ENCODE data around the gene SHISA6. TPM values are rescaled to one million over a fixed set of nuclear protein-coding genes. Genes with fewer than 3 reads are reported as not detected.

SHISA6 gene
- total RNA-seq, 1 experiment from 2014 or later = 2.9 TPM

GRCh38 chr17:11238705-11239104 is 2.3 kb upstream of the SHISA6 start:
- no peak overlapping the region for H3T11ph ChIP-seq (ENCODE audit: low read length)
- no CpG with 5 or more reads among the region's 4 CpGs for WGBS (ENCODE audit: extremely low coverage, insufficient read length, low lambda C conversion rate)

More at GRCh38 chr17:11238705-11239104, 2.3 kb upstream of the SHISA6 start:
- TF ChIP-seq CTCF (conservative IDR thresholded peaks at IDR 0.05) = no peak
- H2BK15ac ChIP-seq (ENCODE audit: low read depth, low read length) = no peak overlapping the region
- peaks cover 3% of the 10 kb centered on the region; the same call in 1 of the 2 replicates for H3K4me1 ChIP-seq (ENCODE audit: insufficient read depth, low read length)
- no peak overlapping the region for H3K9ac ChIP-seq (ENCODE audit: extremely low read depth, insufficient read length, low read length)
- Mint-ChIP-seq H3K4me3 (peak overlapping the region in 1 of 2 experiments; percentile 59; a peak in 3 of 5 replicates), H3K4me1 (peaks cover 27 to 31% of the 10 kb centered on the region in 2 experiments), H3K9me3 (peaks cover 0 to 2% of the 10 kb centered on the region in 2 experiments; a peak in 1 of 5 replicates), H3K27me3 (ENCODE audit: low read depth) (peaks cover 61% of the 10 kb centered on the region), H3K27ac (no peak overlapping the region), H3K36me3 (ENCODE audit: insufficient read depth in 1 of 3, low read depth in 3 of 3) (peaks cover 0 to 2% (median 0%) of the 10 kb centered on the region in 3 experiments; a peak in 1 of 7 replicates)
- no peak overlapping the region for H2BK12ac ChIP-seq (ENCODE audit: insufficient read length, low read depth, low read length)
- H3K9me3 ChIP-seq (ENCODE audit: control insufficient read depth, low read depth, low read length) = no peaks in the 10 kb centered on the region
- no peak overlapping the region for H3K56ac ChIP-seq (ENCODE audit: insufficient read length, low read depth, low read length)
- H4K91ac ChIP-seq (ENCODE audit: insufficient read length, low read depth, low read length) = no peak overlapping the region
- H3K4me2 ChIP-seq (ENCODE audit: insufficient read depth, insufficient read length, low read length) = peak overlapping the region; percentile 47
- no peaks in the 10 kb centered on the region for H3K79me1 ChIP-seq (ENCODE audit: insufficient read depth, low read depth, low read length, poor library complexity, severe bottlenecking)
- no peak overlapping the region for H2BK5ac ChIP-seq (ENCODE audit: insufficient read length, low read length)
- H2BK20ac ChIP-seq (ENCODE audit: low read depth, low read length, poor library complexity, severe bottlenecking) = no peak overlapping the region
- no peak overlapping the region for H4K5ac ChIP-seq (ENCODE audit: insufficient read length, low read depth, low read length)
- H3K4ac ChIP-seq (ENCODE audit: low read depth, low read length) = no peak overlapping the region
- no peak overlapping the region for H3K27ac ChIP-seq (ENCODE audit: insufficient read length, low read depth, low read length)
- DNase-seq = peak; percentile 51
- H3K79me2 ChIP-seq (ENCODE audit: insufficient read depth, low read length) = no peaks in the 10 kb centered on the region
- H2AK5ac ChIP-seq (ENCODE audit: insufficient read length, low read length) = no peak overlapping the region
- H4K8ac ChIP-seq (replicated peaks; ENCODE audit: insufficient read length, low read depth, low read length) = no peak overlapping the region
- H3K23me2 ChIP-seq (ENCODE audit: insufficient read length, low read depth, low read length, poor library complexity, severe bottlenecking) = no peaks in the 10 kb centered on the region
- peaks cover 24% of the 10 kb centered on the region for H3K27me3 ChIP-seq (ENCODE audit: insufficient read depth, low read length)
- no peak overlapping the region for H3K14ac ChIP-seq (ENCODE audit: insufficient read depth, low read length)
- H2AFZ ChIP-seq (ENCODE audit: low read length) = no peak overlapping the region
- peaks cover 6% of the 10 kb centered on the region for H4K20me1 ChIP-seq (ENCODE audit: control insufficient read depth, insufficient read depth, insufficient read length)
- no peak overlapping the region for H3K23ac ChIP-seq (ENCODE audit: insufficient read length, low read depth, low read length)
- H3K18ac ChIP-seq (ENCODE audit: insufficient read length, low read depth, low read length) = no peak overlapping the region
- H2BK120ac ChIP-seq (ENCODE audit: low read depth, low read length, poor library complexity, severe bottlenecking) = no peak overlapping the region
